Activated CD8-positive, alpha-beta memory T cell treated with anti-CD3 and anti-CD28 coated beads, Interleukin-2, amount 50 U/mL, for 24 hours (primary cell): ENCODE measurements around the gene PARN.
"Not testable (repeated sequence)": the region's sequence is repeated elsewhere in the genome, so short reads cannot be mapped to it uniquely, and the experiment has no call there.

ENCODE experiments used
- DNase-seq: peaks from one replicate; pipeline ENCODE4 v3.0.0-alpha.2; 2020; ENCODE audit errors: extremely low read depth

PARN gene

DNA sequence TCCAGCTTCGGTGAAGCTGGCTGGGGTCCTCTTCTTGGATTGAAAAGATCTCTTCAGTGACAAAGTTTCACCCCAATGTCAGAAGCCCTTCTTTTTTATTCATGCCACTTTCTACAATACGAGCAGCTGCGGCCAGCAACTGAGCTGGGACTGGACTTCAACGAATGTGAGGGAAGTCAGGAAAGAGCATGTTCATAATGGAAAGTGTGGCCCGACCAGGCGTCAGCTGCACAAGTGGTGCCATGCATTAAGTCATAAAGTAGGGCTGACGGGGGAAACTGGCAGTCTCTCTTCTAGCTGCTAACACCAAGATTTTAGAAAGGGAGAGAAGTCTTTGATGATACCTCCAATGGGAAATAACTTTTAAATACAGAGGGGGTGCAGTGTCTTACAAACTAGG, 192.6 kb downstream of the PARN start:
- no peak for DNase-seq

DNA sequence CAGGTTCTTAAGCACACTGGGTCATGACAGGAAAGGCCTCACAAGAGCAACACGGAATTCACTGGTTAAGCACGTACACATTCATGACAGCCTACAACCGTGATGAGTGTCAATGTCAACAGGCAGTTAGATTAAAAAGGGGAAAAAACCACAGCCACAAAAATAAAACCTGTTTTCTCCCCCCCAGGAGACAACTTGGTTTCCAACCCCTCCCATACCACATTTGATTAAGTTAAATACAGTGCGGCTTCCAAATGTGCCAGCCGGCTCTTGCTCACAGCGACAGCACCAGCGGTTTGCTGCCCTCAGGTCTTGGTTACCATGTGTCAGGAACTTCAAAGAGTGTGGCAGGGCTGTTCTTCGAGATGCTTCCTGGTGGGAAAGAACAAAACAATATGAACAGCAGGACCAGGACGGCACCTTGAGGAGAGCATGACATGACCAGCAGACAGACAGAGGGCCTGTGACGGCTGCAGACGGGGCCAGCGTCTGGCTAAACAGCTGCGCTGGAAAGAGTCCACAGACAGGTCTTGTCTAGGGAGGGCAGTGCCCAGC, 193.6 kb downstream of the PARN start:
- no peak for DNase-seq

DNA sequence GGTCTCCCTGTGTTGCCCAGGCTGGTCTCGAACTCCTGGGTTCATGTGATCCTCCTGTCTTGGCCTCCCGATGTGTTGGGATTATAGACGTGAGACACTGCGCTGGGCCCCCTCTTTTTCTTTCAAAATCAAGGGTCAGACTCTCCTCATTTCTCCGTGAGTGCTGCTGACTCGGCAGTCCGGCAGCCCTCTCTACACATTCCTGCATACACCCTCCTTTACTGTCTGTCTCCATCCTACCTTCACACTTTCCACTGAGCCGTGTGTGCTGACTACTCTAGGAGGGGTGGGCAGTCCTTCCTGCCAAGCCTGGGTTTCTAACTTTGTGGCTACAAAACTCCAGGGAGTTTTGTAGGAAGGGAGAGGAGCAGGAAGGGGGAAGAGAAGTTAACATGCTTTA, 195.2 kb downstream of the PARN start:
- DNase-seq = no peak

DNA sequence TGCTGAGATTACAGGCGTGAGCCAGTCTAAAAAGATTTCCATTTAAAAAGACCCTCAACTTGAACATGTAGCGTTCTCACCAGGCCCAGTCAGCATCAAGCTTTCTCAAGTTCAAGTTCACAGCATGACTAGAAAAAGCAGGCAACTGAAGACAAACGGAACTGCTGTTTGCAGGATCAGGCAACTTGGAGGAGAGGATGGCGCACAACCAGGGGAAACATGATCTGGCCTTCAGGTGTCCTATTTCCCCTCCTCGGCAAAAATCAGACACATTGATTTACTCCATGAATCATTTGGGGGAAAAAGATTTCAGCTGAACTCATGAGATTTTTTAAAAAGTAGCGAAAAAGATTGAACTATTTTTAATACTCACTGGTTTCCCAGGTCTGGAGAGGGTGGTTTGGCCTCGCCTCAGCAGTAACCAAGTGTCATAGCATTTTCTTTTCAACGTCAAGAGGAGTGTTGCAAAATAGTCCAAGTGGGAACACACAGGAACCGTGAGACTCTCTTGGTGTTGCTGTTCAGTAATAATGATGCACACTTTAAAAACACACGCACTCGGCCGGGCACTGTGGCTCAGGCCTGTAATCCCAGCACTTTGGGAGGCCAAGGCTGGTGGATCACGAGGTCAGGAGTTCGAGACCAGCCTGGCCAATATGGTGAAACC, 201.0 kb downstream of the PARN start:
- not testable (repeated sequence) for DNase-seq

DNA sequence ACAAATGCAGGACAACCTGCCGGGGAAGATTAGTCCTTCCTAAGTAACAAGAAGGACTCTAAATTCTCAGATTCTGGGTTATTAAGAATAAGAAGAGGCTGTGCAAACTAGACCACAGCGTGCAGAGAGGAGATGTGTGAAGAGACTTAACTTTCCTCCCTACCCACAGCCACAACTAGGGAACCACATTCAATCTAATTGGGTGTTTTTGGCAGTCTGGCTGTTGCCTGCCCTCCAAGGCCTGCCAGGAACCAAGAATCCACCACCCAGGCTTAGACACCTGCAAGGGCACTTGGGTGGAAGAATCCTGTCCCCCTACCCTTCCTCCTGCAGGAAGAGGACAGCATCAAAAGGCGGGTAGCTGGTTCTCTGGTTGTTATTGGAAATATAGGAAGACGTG, 202.0 kb downstream of the PARN start:
- no peak for DNase-seq

GRCh38 chr16:14427371-14427948, 202.6 kb downstream of the PARN start:
- no peak for DNase-seq

- DNase-seq = no peak
Measured at GRCh38 chr16:14424595-14424994, 205.5 kb downstream of the PARN start.

DNA sequence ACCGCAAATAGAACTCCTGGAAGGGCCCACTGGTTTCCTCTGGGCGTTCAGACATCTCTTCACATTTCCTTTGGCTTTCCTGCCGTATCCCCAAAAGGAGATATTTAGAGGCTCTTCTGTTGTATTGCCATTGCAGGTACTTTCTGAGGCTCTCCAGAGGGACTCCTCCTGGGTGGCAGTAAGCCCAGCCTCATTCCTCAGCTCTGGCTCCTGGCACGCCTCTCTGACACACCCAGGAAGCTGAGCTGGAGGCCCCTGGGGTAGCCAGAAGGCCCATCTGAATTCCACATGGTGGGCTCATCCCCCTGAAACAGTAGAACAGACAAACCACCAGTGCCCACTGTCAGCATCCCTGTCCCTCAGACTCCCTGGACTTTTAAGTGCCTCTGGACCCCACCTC, 206.7 kb downstream of the PARN start:
- no peak for DNase-seq

DNA sequence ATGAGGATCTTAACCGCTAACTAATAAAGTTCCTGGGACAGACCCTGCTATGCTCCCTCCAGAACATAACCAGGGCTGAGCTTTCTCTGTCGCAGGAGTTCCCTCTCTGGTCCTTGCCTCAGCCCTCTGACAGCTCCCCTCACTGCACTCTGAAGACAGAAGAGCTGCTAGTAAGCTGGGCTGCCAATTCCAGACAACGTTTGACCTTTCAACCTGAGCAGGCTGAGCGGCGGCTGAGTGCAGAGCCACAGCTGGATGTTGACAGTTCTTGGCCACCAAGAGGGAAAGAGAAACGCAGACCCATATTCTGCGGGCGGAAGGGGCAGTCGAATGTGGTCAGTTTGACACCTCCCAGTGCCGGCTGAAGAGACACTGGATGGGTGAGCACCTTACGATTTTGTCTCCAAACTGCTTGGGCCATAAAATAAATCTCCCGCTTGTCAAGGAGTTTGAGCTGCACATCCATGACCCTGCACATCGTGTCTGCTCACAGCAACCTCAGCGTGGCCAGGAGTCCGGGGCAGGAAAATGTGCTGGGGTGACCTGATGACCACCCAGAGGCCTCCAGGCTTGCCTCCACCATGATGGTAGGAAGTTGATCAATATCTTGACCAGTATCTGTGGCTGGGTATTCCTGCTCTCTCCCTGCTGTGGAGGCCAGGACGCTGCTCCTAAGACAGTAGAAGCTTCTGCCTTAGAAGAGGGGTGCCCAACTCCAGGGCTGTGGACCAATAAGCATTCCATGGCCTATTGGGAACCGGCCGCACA, 209.2 kb downstream of the PARN start:
- DNase-seq = no peak

DNA sequence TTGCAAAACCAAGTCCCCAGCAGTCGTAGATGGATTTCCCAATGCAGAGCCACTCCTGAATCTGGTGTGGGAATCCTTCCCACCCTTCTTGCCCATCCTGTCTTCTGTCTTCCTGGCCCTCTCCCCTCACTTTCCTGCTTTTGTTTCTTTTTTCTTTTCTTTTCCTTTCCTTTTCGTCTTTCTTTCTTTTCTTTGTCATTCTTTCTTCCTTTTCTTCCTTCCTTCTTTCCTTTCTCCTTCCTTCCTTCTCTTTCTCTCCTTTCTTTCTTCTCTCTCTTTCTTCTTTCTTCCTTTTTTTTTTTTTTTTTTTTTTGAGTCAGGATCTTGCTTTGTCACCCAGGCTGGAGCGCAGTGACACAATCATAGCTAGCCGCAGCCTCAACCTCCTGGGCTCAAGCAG, 209.8 kb downstream of the PARN start:
- DNase-seq = not testable (repeated sequence)

GRCh38 chr16:14419817-14420216, 210.2 kb downstream of the PARN start:
- DNase-seq = no peak

DNA sequence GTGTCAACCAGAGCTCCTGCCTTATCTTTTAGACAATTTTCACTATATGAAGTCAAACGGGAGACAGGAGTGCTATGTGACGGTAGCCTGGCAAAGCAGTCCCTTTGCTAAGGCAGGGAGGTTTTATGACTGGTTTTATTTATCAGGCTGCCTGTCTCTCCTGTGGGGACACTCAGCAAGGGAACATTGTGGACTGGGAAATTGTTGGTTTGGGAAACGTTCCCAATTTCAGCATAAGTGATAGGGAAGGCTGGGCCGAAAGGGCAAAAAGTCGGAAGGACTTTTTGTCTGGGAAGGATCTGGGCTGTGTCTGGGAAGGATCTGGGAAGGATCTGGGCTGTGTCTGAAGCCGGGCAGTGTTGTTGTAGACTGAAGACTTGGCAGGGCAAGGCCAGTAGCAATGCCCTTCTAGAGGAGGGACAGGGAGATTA, 211.2 kb downstream of the PARN start:
- DNase-seq = no peak

DNA sequence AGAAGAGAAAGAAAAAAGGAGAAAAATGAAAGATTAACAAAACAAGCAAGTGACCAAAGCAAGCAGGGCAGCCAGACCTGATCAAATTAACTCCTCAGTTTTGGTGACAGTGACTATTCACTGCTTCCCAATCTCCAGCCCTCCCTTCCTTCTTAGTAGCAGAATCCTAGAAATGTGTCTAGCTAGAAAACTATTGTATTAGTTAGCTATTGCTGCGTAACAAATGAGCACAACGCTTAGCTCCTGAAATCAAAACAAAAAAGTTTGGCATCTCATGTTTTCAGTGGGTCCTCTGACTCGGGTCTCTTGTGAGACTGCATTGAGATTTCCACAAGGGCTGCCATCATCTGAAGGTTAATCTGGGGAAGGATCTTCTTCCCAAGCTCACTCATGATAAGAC, 213.9 kb downstream of the PARN start:
- no peak for DNase-seq

DNA sequence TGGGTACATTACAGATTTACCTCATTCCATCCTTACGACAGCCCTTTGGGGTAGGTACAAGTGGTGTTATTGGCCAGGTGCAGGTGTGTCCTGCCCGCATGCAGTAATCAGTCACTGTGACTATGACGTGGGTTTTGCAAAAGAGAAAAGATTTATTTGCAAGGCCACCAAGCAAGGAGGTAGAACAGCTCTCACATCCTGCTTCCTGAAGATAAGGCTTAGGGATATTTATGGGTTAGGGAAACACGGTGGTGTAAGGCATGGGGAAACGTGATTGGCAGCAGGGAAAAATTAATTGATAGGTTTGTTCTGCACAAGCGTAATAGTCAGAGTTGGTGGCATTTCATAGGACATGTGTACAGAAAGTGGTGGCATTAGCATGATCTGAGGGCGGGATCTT, 214.8 kb downstream of the PARN start:
- no peak for DNase-seq

DNA sequence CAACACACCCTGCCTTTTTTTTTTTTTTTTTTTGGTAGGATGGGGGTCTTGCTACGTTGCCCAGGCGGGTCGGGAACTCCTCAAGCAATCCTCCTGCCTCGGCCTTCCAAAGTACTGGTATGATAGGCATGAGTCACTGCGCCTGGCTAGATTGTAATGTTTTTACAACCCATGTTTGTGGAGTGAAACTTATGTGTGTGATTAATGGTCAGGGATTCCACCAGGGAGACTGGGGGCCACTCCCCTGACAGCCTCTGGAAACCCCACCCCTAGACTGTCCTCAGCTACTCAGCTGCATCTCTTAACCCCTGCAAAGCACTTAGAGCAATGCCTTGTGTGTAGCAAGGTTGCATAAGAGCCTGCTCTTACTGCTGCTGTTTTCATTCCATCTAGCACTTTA, 220.5 kb downstream of the PARN start:
- DNase-seq = no peak

DNA sequence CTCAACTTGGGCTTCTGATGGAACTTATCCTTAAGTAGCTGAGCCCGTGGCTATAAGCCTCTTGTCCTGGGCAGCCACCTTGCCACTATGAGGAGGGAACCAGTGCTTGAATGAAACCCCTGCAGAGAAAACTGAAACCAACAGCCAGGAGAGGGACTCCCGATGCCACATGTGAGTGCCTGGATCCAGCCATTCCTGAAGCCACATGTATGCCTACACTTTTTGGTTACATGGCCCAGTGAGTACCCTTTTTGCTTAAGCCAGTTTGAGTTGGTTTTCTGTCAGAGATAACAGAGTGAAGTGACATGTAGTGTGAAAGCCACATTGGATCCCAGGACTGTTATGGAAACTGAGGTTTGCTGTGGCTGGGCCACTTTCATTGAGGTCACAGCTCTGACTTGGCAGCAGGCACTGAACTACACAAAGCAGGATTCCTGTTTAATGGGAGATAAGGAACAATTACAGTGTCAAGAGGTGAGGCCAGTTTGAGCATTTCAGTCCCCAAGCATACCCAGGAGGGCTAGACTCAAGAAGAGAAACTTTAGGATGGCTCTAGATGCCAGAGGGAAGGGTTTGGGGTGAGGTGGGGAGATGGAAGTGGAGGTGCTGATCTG, 222.2 kb downstream of the PARN start:
- no peak for DNase-seq

DNA sequence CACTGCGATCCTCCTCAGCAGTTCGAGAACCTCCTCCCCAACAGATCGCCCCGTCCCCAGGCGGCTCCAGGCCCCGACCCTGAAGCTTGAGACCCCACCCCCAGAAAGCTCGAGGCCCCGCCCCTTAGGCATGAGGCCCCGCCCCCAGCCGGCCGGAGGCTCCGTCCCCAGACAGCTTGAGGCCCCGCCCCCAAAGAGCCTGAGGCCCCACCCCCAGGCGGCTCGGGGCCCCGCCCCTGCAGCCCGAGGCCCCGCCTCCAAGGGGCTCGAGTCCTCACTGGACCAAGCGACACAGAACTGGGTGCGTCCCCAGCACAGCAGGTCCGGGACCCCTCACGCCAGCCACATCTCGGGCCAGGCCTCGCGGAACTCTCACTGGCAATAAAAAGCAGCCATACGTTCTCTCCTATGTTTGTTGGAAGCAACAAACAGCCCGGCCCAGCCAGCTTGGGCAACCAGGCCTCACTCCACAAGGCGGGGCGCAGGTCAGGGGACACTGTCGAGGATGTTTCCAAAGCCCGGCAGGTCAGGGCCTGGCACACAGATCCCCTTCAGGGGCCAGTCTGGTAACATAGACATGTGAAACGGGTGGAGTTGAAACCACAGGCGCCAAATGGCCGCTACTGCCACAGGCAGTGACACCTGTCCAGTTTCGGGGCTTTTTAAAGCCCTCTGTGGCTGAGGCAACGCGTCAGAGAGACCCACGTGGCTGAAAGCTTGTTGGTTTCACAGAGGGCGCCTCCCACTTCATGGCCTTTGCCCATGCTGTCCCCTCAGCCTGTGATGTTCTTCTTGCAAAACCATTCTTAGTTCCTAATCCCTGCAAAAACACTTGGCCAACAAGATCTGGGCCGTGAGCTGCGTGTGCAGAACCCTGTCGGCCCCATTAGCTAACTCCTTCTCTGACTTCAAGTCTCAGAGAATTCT, 224.2 kb downstream of the PARN start:
- no peak for DNase-seq

- not testable (repeated sequence) for DNase-seq
Measured at GRCh38 chr16:14403001-14403389, 227.1 kb downstream of the PARN start.

DNA sequence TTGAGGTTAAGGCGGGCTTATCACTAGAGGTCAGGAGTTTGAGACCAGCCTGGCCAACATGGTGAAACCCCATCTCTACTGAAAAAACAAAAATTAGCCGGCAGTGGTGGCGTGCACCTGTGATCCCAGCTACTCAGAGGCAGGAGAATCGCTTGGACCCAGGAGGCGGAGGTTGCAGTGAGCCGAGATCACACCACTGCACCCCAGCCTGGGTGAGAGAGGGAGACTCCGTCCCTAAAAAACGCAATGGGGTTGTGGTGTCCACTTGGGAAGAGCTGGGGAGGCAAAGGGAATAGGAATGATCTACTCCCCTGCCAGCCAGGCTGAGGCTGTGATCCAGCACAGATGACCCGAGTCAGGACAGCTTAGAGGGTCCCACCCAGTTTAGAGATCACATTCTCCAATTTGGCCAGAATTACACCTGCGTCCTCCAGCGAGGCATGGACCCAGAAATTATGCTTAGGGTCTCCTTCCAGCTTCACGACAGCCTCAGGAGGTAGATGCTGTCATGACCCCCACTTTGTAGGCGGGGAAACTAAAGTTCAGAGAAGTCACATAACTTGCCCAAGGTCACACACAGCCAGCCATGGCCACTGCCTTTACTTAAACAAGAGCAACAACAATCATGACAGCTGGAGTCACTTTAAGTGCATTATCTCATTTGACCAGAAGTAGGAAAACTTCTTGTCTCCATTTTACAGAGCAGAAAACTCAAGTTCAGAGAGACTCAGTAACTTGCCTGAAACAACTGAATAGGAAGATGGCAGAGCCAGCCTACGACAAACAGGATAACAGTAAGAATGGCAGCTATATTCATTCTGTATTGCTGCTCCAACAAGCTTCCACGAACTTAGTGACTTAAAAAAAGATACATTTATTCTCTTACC, 227.7 kb downstream of the PARN start:
- not testable (repeated sequence) for DNase-seq

DNA sequence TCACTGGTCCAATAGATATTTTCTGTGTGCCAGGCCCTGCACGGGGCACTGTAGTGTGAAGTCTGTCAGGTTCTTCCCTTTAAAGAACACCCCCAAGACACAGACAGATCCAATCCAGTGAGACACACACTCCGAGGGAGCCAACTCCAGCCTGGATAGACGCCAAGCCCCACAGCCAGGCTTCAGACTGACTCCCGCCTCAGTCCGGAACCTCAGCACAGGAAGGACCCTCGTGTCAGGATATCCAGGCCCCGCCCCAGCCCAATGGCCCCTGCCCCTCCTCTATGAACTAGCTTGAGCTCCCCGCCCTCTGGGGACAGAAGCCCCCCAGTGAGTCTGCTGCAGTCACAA, 228.4 kb downstream of the PARN start:
- DNase-seq = not testable (repeated sequence)
